GM23338 (cell line): ENCODE results near the gene PPFIBP1.

ENCODE experiments used
- CREB1 ChIP-seq: fragments of 250-450 bp; sonication (Bioruptor Pico); IDR thresholded peaks from 2 replicates; pipeline ENCODE4 v1.5.0; 2020; ENCODE audit warnings: low read depth, mild to moderate bottlenecking, moderate library complexity
- EZH2phosphoT487 ChIP-seq: fragments of 200-600 bp; sonication (generic); IDR thresholded peaks from one replicate; pipeline ENCODE4 v1.8.1; 2018; ENCODE audit warnings: antibody characterized with exemption; ENCODE audit not compliant: unreplicated experiment
- POLR2AphosphoS5 ChIP-seq: IDR thresholded peaks from 2 replicates; pipeline ENCODE4 v1.6.1; 2016; ENCODE audit warnings: antibody characterized with exemption, low read depth
- REST ChIP-seq: IDR thresholded peaks from one replicate; pipeline ENCODE4 v1.6.1; 2018; ENCODE audit warnings: antibody characterized with exemption; ENCODE audit not compliant: unreplicated experiment
- ZNF331 ChIP-seq: fragments of 250-450 bp; sonication (Bioruptor Pico); IDR thresholded peaks from 2 replicates; pipeline ENCODE4 v1.5.0; 2020; ENCODE audit warnings: low read depth, mild to moderate bottlenecking, moderate library complexity
- TF ChIP-seq, protein P1 (sequence below), 2 experiments: fragments of 200-600 bp in 1 of 2; sonication (generic) in 1 of 2; conservative IDR thresholded peaks; 2 replicates each; pipeline versions ENCODE4 v1.5.1 to v1.6.1; 2016 to 2017; ENCODE audit warnings: antibody characterized with exemption in 2 of 2, low read depth in 2 of 2, mild to moderate bottlenecking in 2 of 2, moderate library complexity in 1 of 2

GRCh38 chr12:27500546-27500945 lies 23.5 kb upstream of the PPFIBP1 start:
- TF ChIP-seq, protein P1, sequence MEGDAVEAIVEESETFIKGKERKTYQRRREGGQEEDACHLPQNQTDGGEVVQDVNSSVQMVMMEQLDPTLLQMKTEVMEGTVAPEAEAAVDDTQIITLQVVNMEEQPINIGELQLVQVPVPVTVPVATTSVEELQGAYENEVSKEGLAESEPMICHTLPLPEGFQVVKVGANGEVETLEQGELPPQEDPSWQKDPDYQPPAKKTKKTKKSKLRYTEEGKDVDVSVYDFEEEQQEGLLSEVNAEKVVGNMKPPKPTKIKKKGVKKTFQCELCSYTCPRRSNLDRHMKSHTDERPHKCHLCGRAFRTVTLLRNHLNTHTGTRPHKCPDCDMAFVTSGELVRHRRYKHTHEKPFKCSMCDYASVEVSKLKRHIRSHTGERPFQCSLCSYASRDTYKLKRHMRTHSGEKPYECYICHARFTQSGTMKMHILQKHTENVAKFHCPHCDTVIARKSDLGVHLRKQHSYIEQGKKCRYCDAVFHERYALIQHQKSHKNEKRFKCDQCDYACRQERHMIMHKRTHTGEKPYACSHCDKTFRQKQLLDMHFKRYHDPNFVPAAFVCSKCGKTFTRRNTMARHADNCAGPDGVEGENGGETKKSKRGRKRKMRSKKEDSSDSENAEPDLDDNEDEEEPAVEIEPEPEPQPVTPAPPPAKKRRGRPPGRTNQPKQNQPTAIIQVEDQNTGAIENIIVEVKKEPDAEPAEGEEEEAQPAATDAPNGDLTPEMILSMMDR (conservative IDR thresholded peaks at IDR 0.05; ENCODE audit: low read depth in 2 of 2) = no peak
- TF ChIP-seq ZNF331 (CRISPR knock-in tag) = no peak
- TF ChIP-seq CREB1 (CRISPR knock-in tag) = no peak
- no peak for TF ChIP-seq REST
- TF ChIP-seq EZH2phosphoT487 = no peak
- TF ChIP-seq POLR2AphosphoS5 = no peak
